DOHH2 (cell line): Measurements from ENCODE around the gene KRTAP16-1.

Experiments
- CTCF ChIP-seq: fragments of 200-600 bp; sonication (generic); IDR thresholded peaks from one replicate; pipeline ENCODE4 v1.5.1; 2014; ENCODE audit warnings: antibody characterized with exemption, mild to moderate bottlenecking, low read depth, low read length; ENCODE audit not compliant: poor library complexity, severe bottlenecking
- EZH2phosphoT487 ChIP-seq: fragments of 200-600 bp; sonication (generic); IDR thresholded peaks from 2 replicates; pipeline ENCODE4 v1.6.1; 2017; ENCODE audit warnings: borderline replicate concordance, mild to moderate bottlenecking, antibody characterized with exemption, low read length, moderate library complexity, mixed read lengths

DNA sequence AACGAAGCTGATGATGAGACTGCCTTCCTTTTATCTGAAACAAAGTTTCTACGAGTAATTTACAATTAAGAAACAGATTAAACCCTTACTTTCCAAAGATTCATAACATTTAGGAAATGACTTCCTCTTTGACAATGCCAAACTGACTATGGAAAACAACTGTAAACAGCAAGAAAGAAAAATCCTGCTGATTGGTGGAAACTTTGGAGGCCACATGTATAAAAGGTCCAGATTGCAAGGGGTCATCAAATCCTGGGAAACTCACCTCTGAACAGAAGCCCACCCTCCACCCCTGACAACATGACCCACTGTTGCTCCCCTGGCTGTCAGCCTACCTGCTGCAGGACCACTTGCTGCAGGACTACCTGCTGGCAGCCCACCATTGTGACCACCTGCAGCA is 44.0 kb downstream of the KRTAP16-1 start, which contains the start of gene KRTAP9-6:
- TF ChIP-seq CTCF (no peak), EZH2phosphoT487 (no peak)
